Ectodermal cell (in vitro differentiated cells): ENCODE measurements around the gene TBC1D1.
A peak's percentile ranks its signal among the peaks of the same experiment; 100 is the strongest.

Experiments used
- H3K27ac ChIP-seq: 2 replicates; pipeline ENCODE4 v1.7.0; 2013; ENCODE audit warnings: mild to moderate bottlenecking, low read depth, low read length; ENCODE audit not compliant: insufficient read depth, poor library complexity, severe bottlenecking
- H3K27me3 ChIP-seq: 2 replicates; pipeline ENCODE4 v1.7.0; 2013; ENCODE audit warnings: mild to moderate bottlenecking, low read length; ENCODE audit not compliant: insufficient read depth, control insufficient read depth, poor library complexity, severe bottlenecking
- H3K36me3 ChIP-seq: one replicate; pipeline ENCODE4 v1.7.0; 2013; ENCODE audit warnings: low read length; ENCODE audit not compliant: control insufficient read depth, insufficient read depth
- H3K4me1 ChIP-seq: one replicate; pipeline ENCODE4 v1.7.0; 2013; ENCODE audit warnings: low read length; ENCODE audit not compliant: control insufficient read depth, insufficient read depth
- H3K4me3 ChIP-seq: 2 replicates; pipeline ENCODE4 v1.7.0; 2013; ENCODE audit warnings: low read depth, low read length, control low read depth; ENCODE audit not compliant: insufficient read depth
- H3K9me3 ChIP-seq: 2 replicates; pipeline ENCODE4 v1.7.0; 2013; ENCODE audit warnings: mild to moderate bottlenecking, low read length, moderate library complexity; ENCODE audit not compliant: control insufficient read depth
- WGBS, 2 experiments: methylation state at CpG; one replicate each; pipeline ENCODE4 v1.1.7; 2013; ENCODE audit warnings: missing lambda C conversion rate in 2 of 2; 5-methylcytosine and 5-hydroxymethylcytosine counted together

Gene TBC1D1

DNA sequence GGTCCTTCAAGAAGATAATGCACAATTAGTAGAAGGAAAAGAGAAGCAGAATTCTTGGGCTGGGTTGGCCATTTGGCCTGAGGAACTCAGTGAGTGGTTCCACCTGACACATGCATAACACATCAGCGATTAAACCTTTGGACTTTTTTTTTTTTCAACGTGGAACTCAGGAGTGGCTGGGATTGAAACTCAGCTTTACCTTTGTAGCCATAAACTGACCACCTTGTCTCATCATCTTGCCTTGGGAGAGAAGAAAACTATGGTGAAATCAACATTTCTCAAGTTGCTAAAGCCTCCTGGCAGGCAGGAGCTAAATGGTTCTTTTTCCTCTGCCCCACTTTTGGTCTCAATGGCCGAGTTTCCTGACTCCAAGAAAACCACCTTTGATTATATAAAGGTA lies 85.6 kb downstream of the TBC1D1 start:
- Histone ChIP-seq H3K27ac (peak overlapping the region; percentile 85), H3K27me3 (no peaks in the 10 kb centered on the region), H3K36me3 (no peaks in the 10 kb centered on the region), H3K4me1 (peaks cover 6% of the 10 kb centered on the region), H3K9me3 (no peaks in the 10 kb centered on the region), H3K4me3 (peak overlapping the region; percentile 34)
- 35 to 40% methylated on average over 3 of the region's 3 CpGs for WGBS, 2 experiments

GRCh38 chr4:37976991-37977470 lies 86.1 kb downstream of the TBC1D1 start:
- H3K9me3 ChIP-seq, result no peaks in the 10 kb centered on the region
- H3K4me1 ChIP-seq, result peaks cover 8% of the 10 kb centered on the region
- H3K27me3 ChIP-seq, result no peaks in the 10 kb centered on the region
- peak overlapping the region; percentile 85 for H3K27ac ChIP-seq
- H3K36me3 ChIP-seq, result no peaks in the 10 kb centered on the region
- peak overlapping the region; percentile 71 for H3K4me3 ChIP-seq
- 0 to 1% methylated on average over 38 to 46 of the region's 50 CpGs for WGBS, 2 experiments

GRCh38 chr4:37977471-37978247 lies 86.8 kb downstream of the TBC1D1 start:
- Histone ChIP-seq H3K36me3 (no peaks in the 10 kb centered on the region), H3K27ac (peak overlapping the region; percentile 74)
- WGBS, 2 experiments, result 2% methylated on average over 74 of the region's 74 CpGs

DNA sequence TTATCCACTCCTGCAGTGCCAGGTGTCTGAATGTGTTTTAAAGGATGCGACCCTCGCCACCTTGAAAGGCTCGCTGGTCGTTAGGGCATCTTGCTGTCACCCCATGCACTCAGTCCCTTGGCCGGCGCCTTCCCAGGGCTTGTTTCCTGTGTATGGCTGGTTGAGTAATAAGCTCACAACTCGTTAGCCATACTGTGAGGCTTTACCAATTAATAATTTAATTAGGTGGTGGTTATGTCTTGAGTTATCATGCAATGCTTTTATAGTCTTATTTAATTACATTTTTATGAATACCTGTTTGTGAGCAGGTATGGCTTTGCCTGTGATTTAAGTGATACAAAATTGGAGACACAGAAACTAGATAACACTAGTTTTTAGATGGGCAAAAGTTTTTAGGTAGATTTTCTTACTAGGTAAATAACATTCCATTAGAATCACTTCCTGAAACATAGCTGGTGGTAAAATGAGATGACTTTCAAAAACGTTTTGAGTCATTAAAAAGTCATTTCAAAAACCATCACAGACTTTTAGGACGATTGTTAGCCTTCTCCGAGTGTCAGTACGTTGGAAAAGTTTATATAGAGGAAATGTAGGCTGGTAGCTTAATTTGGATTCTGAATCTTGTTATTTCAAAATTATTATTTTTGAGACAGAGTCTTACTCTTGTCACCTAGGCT lies 87.5 kb downstream of the TBC1D1 start:
- 51 to 59% methylated on average over 9 to 11 of the region's 11 CpGs for WGBS, 2 experiments
- Histone ChIP-seq H3K27me3 (no peaks in the 10 kb centered on the region), H3K4me1 (peaks cover 8% of the 10 kb centered on the region), H3K9me3 (no peaks in the 10 kb centered on the region), H3K27ac (no peak overlapping the region), H3K36me3 (no peaks in the 10 kb centered on the region), H3K4me3 (peak overlapping the region; percentile 71)

More at GRCh38 chr4:37977471-37978247, 86.8 kb downstream of the TBC1D1 start:
- Histone ChIP-seq H3K27me3 (no peaks in the 10 kb centered on the region), H3K4me3 (peak overlapping the region; percentile 71), H3K4me1 (peaks cover 8% of the 10 kb centered on the region), H3K9me3 (no peaks in the 10 kb centered on the region)

DNA sequence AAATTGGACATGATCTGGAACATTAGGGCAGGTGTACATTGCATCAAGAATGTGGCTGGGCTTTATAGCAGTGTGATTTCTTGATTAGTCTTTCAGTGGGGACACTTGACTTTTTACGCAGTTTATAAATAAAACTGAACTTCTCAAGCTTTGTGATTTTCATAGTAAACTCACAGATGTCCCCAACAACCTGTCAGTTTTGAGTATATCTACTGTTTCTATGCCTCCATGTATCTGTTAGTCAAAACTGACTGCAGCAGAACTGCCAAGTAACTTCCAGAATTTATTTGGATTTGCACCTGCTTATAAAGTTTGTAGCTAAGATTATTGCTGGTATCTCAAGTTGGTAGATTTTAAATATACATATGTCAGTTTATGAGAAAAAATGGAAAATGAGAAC lies 89.4 kb downstream of the TBC1D1 start:
- no peak overlapping the region for H3K4me3 ChIP-seq
- no peaks in the 10 kb centered on the region for H3K27me3 ChIP-seq
- no peak overlapping the region for H3K27ac ChIP-seq
- H3K36me3 ChIP-seq, result no peaks in the 10 kb centered on the region
- no peaks in the 10 kb centered on the region for H3K9me3 ChIP-seq
- WGBS, 2 experiments, result 91 to 96% methylated on average over 1 of the region's 1 CpG
- peaks cover 8% of the 10 kb centered on the region for H3K4me1 ChIP-seq

DNA sequence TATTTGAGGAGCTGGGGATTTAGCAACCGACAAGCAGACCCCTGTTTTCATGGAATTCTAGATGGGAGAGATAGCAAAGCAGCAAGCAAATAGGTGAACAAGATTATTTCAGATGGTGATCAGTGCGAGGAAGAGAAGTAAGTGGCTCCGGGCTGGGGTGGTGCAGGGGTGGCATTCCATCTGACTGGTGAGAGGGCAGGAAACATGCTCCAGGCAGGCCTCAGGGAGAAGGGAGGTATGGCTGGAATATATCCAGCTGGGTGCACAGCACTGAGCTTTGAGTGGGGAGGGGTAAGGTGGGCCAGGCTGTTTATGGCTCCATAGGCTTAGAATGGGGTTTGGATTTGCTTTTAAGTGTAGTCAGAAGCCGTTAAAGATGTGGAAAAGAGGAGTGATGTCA lies 90.5 kb downstream of the TBC1D1 start:
- WGBS, 2 experiments, result 87 to 88% methylated on average over 4 of the region's 4 CpGs
- H3K4me3 ChIP-seq, result no peak overlapping the region

GRCh38 chr4:37981844-37982720 lies 91.2 kb downstream of the TBC1D1 start:
- Histone ChIP-seq H3K27me3 (no peaks in the 10 kb centered on the region), H3K36me3 (no peaks in the 10 kb centered on the region), H3K4me1 (peaks cover 3% of the 10 kb centered on the region), H3K27ac (no peak overlapping the region), H3K4me3 (no peak overlapping the region), H3K9me3 (no peaks in the 10 kb centered on the region)
- WGBS, 2 experiments, result 51 to 53% methylated on average over 7 of the region's 7 CpGs

More for the DNA sequence above, 90.5 kb downstream of the TBC1D1 start:
- Histone ChIP-seq H3K27me3 (no peaks in the 10 kb centered on the region), H3K4me1 (peaks cover 7% of the 10 kb centered on the region), H3K36me3 (no peaks in the 10 kb centered on the region), H3K9me3 (no peaks in the 10 kb centered on the region), H3K27ac (no peak overlapping the region)

DNA sequence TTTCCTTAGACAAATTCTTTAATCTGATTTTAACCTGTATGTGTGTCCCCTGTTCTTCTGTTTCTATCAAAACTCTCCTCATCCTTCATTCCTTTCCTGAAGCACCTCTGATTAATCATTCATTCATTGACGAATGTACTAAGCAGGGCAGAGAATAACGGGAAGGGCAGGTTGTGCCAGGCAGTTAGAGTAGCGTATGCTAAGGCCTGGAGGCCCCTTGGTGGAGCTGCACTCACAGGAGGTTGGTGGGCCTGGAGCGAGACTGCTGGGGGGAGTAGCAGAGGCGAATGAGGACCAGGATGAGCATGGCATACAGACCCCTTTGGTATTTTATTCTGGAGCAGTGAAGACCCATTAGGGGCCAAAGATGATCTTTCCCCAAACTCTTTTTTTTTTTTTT lies 91.9 kb downstream of the TBC1D1 start:
- no peak overlapping the region for H3K27ac ChIP-seq
- 86 to 88% methylated on average over 5 of the region's 5 CpGs for WGBS, 2 experiments

DNA sequence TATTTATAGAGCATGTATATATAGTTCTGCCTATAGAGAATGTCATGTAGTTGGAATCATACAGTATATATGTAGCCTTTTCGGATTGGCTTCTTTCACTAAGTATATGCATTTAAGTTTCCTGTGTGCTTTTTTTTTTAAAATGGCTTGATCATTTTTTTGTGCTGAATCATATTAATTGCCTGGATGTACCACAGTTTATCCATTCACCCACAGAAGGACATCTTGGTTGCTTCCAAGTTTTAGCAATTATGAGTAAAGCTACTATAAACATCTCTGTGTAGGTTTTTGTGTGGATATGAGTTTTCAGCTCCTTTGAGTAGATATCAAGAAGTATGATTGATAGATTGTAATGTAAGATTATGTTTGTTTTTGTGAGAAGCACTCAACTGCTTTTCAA lies 93.1 kb downstream of the TBC1D1 start:
- no peaks in the 10 kb centered on the region for H3K9me3 ChIP-seq
- WGBS, 2 experiments, result 100% methylated on average over 1 of the region's 1 CpG
- H3K4me1 ChIP-seq, result peaks cover 3% of the 10 kb centered on the region
- no peaks in the 10 kb centered on the region for H3K36me3 ChIP-seq
- H3K4me3 ChIP-seq, result no peak overlapping the region
- no peaks in the 10 kb centered on the region for H3K27me3 ChIP-seq
- no peak overlapping the region for H3K27ac ChIP-seq

More for the DNA sequence above, 91.9 kb downstream of the TBC1D1 start:
- Histone ChIP-seq H3K27me3 (no peaks in the 10 kb centered on the region), H3K4me1 (peaks cover 3% of the 10 kb centered on the region), H3K36me3 (no peaks in the 10 kb centered on the region), H3K9me3 (no peaks in the 10 kb centered on the region), H3K4me3 (no peak overlapping the region)
